Prostate gland (tissue), 2 donors: ENCODE measurements around the gene FES. TPM values are rescaled to one million over a fixed set of nuclear protein-coding genes. Genes with fewer than 3 reads are reported as not detected.
A peak's percentile ranks its signal among the peaks of the same experiment; 100 is the strongest.

Experiments used
- DNase-seq: peaks from one replicate; pipeline ENCODE4 v3.0.0-alpha.2; 2019; ENCODE audit warnings: low spot score
- H3K27ac ChIP-seq, 2 donors: fragments of 200-600 bp; sonication (generic); 2 replicates each; pipeline ENCODE4 v1.5.1; 2017 to 2019
- H3K27me3 ChIP-seq: fragments of 200-600 bp; sonication (generic); replicated peaks from 2 replicates; pipeline ENCODE4 v1.5.1; 2019; ENCODE audit not compliant: insufficient read depth
- H3K36me3 ChIP-seq, 2 donors: fragments of 200-600 bp; sonication (generic); 1 replicate in 1 of 2; 2 replicates in 1 of 2; pipeline versions ENCODE4 v1.5.1 to v1.8.1; 2017 to 2019
- H3K4me1 ChIP-seq: fragments of 200-600 bp; sonication (generic); replicated peaks from 2 replicates; pipeline ENCODE4 v1.5.1; 2019
- H3K4me3 ChIP-seq, 2 donors: fragments of 200-600 bp; sonication (generic); 2 replicates each; pipeline ENCODE4 v1.5.1; 2017 to 2019
- H3K9me3 ChIP-seq: fragments of 200-600 bp; sonication (generic); 2 replicates; pipeline ENCODE4 v1.5.1; 2017
- CTCF ChIP-seq, 4 experiments: fragments of 200-600 bp in 2 of 4; fragments of 450-650 bp in 2 of 4; sonication (generic) in 2 of 4; IDR thresholded peaks; 1 replicate in 3 of 4; 2 replicates in 1 of 4; pipeline ENCODE4 v1.5.1; 2016 to 2019; ENCODE audit warnings: antibody characterized with exemption in 4 of 4, mild to moderate bottlenecking in 2 of 4, moderate library complexity in 2 of 4
- POLR2A ChIP-seq: fragments of 450-650 bp; IDR thresholded peaks from one replicate; pipeline ENCODE4 v1.6.1; 2016; ENCODE audit warnings: antibody characterized with exemption, mild to moderate bottlenecking
- POLR2AphosphoS5 ChIP-seq: sonication (generic); formaldehyde crosslinking; IDR thresholded peaks from one replicate; pipeline ENCODE4 v1.6.1; 2017; ENCODE audit warnings: antibody characterized with exemption
- WGBS: methylation state at CpG from one replicate; pipeline ENCODE4 v1.1.5; 2018; 5-methylcytosine and 5-hydroxymethylcytosine counted together
- intact Hi-C: fragments of 100-400 bp; cut with DNase I; formaldehyde crosslinking; loops from one replicate; pipeline ENCODE4 v1.14.2; 2022
- total RNA-seq, 2 donors: library from RNA; depleted of rRNA; stranded (reverse); fragments of >200 nt; gene quantifications; one replicate each; pipeline ENCODE4 v1.1.0, GENCODE V29; 2016

Gene FES
- total RNA-seq, 2 donors from 2014 or later, result 22.8 to 33.9 TPM

- TF ChIP-seq POLR2A (peak; percentile 93), CTCF (IDR thresholded peaks at IDR 0.05) (peak in 1 of 4 experiments; percentile 10), POLR2AphosphoS5 (peak; percentile 90)
- Histone ChIP-seq H3K4me3 (peak within 1 kb of the TSS; percentile 63 to 71), H3K9me3 (no peaks in the 10 kb centered on the region), H3K36me3 (peaks cover under 1 to 12% of the 10 kb centered on the region in 2 donors), H3K4me1 (peaks cover 9% of the 10 kb centered on the region), H3K27me3 (no peaks in the 10 kb centered on the region), H3K27ac (peak within 1 kb of the TSS; percentile 83 to 88)
- WGBS, result under 1% methylated on average over 56 of the region's 65 CpGs
- DNase-seq, result peak; percentile 96
- intact Hi-C loops, result no loop called here
These were observed 50.8 kb downstream of the FES start, which contains the start of gene UNC45A for GRCh38 chr15:90934949-90935751. Gene UNC45A (plus strand): TSS chr15:90935285. CDS start chr15:90935325, 40 bp downstream.

- no peak for DNase-seq
- intact Hi-C loops, result no loop called here
- H3K9me3 ChIP-seq, result no peaks in the 10 kb centered on the region
- no peak overlapping the region for H3K4me3 ChIP-seq
- 50% methylated on average over 1 of the region's 1 CpG for WGBS
- H3K27ac ChIP-seq, result no peak overlapping the region
- H3K4me1 ChIP-seq, result peaks cover 9% of the 10 kb centered on the region
- H3K27me3 ChIP-seq, result no peaks in the 10 kb centered on the region
- H3K36me3 ChIP-seq, result peaks cover 10 to 24% of the 10 kb centered on the region in 2 donors
- TF ChIP-seq POLR2A (no peak), CTCF (IDR thresholded peaks at IDR 0.05) (no peak), POLR2AphosphoS5 (no peak)
These were observed 52.5 kb downstream of the FES start for GRCh38 chr15:90936823-90937222.

GRCh38 chr15:90938261-90938660 lies 54.0 kb downstream of the FES start:
- no peaks in the 10 kb centered on the region for H3K9me3 ChIP-seq
- no peak for DNase-seq
- H3K27ac ChIP-seq, result no peak overlapping the region
- no peaks in the 10 kb centered on the region for H3K27me3 ChIP-seq
- peaks cover 9% of the 10 kb centered on the region for H3K4me1 ChIP-seq
- TF ChIP-seq POLR2AphosphoS5 (no peak), POLR2A (no peak), CTCF (IDR thresholded peaks at IDR 0.05) (no peak)
- WGBS, result 89% methylated on average over 5 of the region's 5 CpGs
- H3K36me3 ChIP-seq, result peaks cover 19 to 24% of the 10 kb centered on the region in 2 donors
- intact Hi-C loops, result no loop called here
- H3K4me3 ChIP-seq, result no peak overlapping the region

GRCh38 chr15:90939756-90940155 lies 55.5 kb downstream of the FES start:
- Histone ChIP-seq H3K36me3 (peaks cover 26 to 32% of the 10 kb centered on the region in 2 donors), H3K4me1 (peaks cover 9% of the 10 kb centered on the region), H3K27me3 (no peaks in the 10 kb centered on the region), H3K27ac (no peak overlapping the region), H3K9me3 (no peaks in the 10 kb centered on the region), H3K4me3 (no peak overlapping the region)
- 79% methylated on average over 7 of the region's 7 CpGs for WGBS
- intact Hi-C loops, result no loop called here
- TF ChIP-seq POLR2AphosphoS5, result no peak
- no peak for TF ChIP-seq CTCF (IDR thresholded peaks at IDR 0.05)
- no peak for TF ChIP-seq POLR2A
- no peak for DNase-seq

- H3K27ac ChIP-seq, result no peak overlapping the region
- H3K27me3 ChIP-seq, result no peaks in the 10 kb centered on the region
- peaks cover 29 to 33% of the 10 kb centered on the region in 2 donors for H3K36me3 ChIP-seq
- intact Hi-C loops, result no loop called here
- TF ChIP-seq CTCF (IDR thresholded peaks at IDR 0.05) (no peak), POLR2A (no peak), POLR2AphosphoS5 (no peak)
- H3K4me3 ChIP-seq, result no peak overlapping the region
- DNase-seq, result no peak
- no peaks in the 10 kb centered on the region for H3K9me3 ChIP-seq
- WGBS, result 90% methylated on average over 4 of the region's 4 CpGs
- peaks cover 6% of the 10 kb centered on the region for H3K4me1 ChIP-seq
These were observed 56.7 kb downstream of the FES start for GRCh38 chr15:90941038-90941437.
